Panc1 (cell line): ENCODE results near the gene KLHDC3. TPM values are rescaled to one million over a fixed set of nuclear protein-coding genes. Genes with fewer than 3 reads are reported as not detected.

Experiments used
- ATAC-seq: fragments of 200-7000 bp; cut with Tn5 transposase; 2 replicates; pipeline ENCODE4 v1.9.1; 2020; ENCODE audit warnings: mild to moderate bottlenecking, moderate library complexity
- BruUV-seq: library from RNA; stranded (reverse); fragments of 400-500 nt; replicated peaks from 2 replicates; lab custom pipeline; 2021; lab: Mats Ljungman, UMichigan
- CTCF ChIA-PET: fragments of 300-600 bp; sonication (Branson Sonifier 250); formaldehyde crosslinking; loops from one replicate; lab custom pipeline; 2022; ENCODE audit warnings: antibody characterized with exemption; lab: Charles Lee
- POLR2A ChIA-PET: fragments of 300-600 bp; sonication (Branson Sonifier 250); formaldehyde crosslinking; loops from one replicate; lab custom pipeline; 2022; ENCODE audit warnings: antibody characterized with exemption; lab: Charles Lee
- DNase-seq: peaks from one replicate; pipeline ENCODE4 v3.0.0-alpha.2; 2010; ENCODE audit warnings: low read depth, low spot score
- H3K27ac ChIP-seq: 2 replicates; pipeline ENCODE4 v1.5.1; 2011; ENCODE audit warnings: mild to moderate bottlenecking, low read length, inconsistent platforms
- H3K27me3 ChIP-seq: fragments of 200-500 bp; sonication (Bioruptor generic); 2 replicates; pipeline ENCODE4 v1.6.0; 2014; ENCODE audit warnings: low read length, inconsistent platforms; ENCODE audit not compliant: control insufficient read depth, insufficient read depth
- H3K36me3 ChIP-seq: fragments of 200-500 bp; sonication (Bioruptor generic); 2 replicates; pipeline ENCODE4 v1.5.1; 2014; ENCODE audit warnings: inconsistent platforms, mild to moderate bottlenecking, low read length, moderate library complexity; ENCODE audit not compliant: control insufficient read depth, insufficient read depth
- H3K4me1 ChIP-seq: 2 replicates; pipeline ENCODE4 v1.5.1; 2011; ENCODE audit warnings: inconsistent platforms, mild to moderate bottlenecking, low read length, moderate library complexity; ENCODE audit not compliant: control insufficient read depth, insufficient read depth
- H3K4me3 ChIP-seq, 2 experiments: 2 replicates each; pipeline ENCODE4 v1.5.1; 2011 to 2012; ENCODE audit warnings: low read depth in 2 of 2, low read length in 2 of 2, mild to moderate bottlenecking in 2 of 2, inconsistent platforms in 1 of 2, moderate library complexity in 1 of 2
- H3K9me3 ChIP-seq: fragments of 200-500 bp; sonication (Bioruptor generic); 2 replicates; pipeline ENCODE4 v1.5.1; 2014; ENCODE audit warnings: low read depth, mild to moderate bottlenecking, inconsistent platforms, low read length, moderate library complexity; ENCODE audit not compliant: control insufficient read depth, insufficient read depth
- POLR2AphosphoS5 ChIP-seq: IDR thresholded peaks from 2 replicates; pipeline ENCODE4 v1.6.1; 2012; ENCODE audit warnings: mild to moderate bottlenecking, low read depth, low read length, moderate library complexity
- SIN3A ChIP-seq: IDR thresholded peaks from 2 replicates; pipeline ENCODE4 v1.6.1; 2012; ENCODE audit warnings: low read depth, mild to moderate bottlenecking, low read length, moderate library complexity, borderline replicate concordance; ENCODE audit not compliant: insufficient read depth
- TCF7L2 ChIP-seq: IDR thresholded peaks from 2 replicates; pipeline ENCODE4 v1.6.1; 2011; ENCODE audit warnings: mild to moderate bottlenecking, low read depth, low read length, inconsistent platforms
- in situ Hi-C: cut with HindIII; loops from 2 replicates; pipeline ENCODE4 v1.10.0; 2016; ENCODE audit warnings: low sequenced_read_pairs, low pct_unique_long_range_greater_than_20kb
- intact Hi-C: fragments of 100-400 bp; cut with micrococcal nuclease; formaldehyde crosslinking; loops from one replicate; pipeline ENCODE4 v1.10.0; 2022; ENCODE audit not compliant: unreplicated experiment
- total RNA-seq: library from RNA; stranded (reverse); gene quantifications from one replicate; pipeline ENCODE4 v1.2.1, GENCODE V29; 2021; ENCODE audit not compliant: unreplicated experiment
- TF ChIP-seq, protein P1 (sequence below): fragments of 450-650 bp; IDR thresholded peaks from 2 replicates; pipeline ENCODE4 v1.5.1; 2017; ENCODE audit warnings: mild to moderate bottlenecking
- TF ChIP-seq, protein P2 (sequence below), 2 experiments: IDR thresholded peaks; 2 replicates each; pipeline ENCODE4 v1.6.1; 2011 to 2012; ENCODE audit warnings: low read depth in 2 of 2, control low read depth in 1 of 2, low read length in 1 of 2, mild to moderate bottlenecking in 1 of 2, moderate library complexity in 1 of 2; ENCODE audit not compliant: insufficient read depth in 1 of 2

KLHDC3 gene
- total RNA-seq, 1 experiment from 2014 or later, result 60.9 TPM

DNA sequence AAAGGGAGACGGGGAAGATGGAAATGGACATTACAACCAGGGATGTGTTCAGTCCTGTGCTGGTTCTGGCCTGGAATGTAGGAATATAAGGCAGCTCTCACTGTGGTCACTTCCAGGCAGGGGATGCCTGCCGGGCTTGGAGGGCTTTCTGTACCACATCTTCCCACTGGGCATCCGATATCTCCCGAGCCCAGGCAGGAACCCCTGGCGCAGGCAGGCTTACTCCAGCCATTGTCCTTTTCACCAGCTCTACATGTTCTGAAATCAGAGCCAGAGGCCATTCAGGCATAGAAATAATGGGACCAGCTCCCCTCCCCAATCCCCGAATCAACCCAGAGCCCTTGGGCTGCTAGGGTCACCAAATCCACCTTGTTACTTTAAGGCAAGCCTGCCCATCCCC, 1.7 kb upstream of the KLHDC3 start:
- peak overlapping the region; percentile 71 for H3K27ac ChIP-seq
- no peaks in the 10 kb centered on the region for H3K9me3 ChIP-seq
- ATAC-seq (no peak), DNase-seq (no peak)
- H3K4me1 ChIP-seq, result peaks cover 20% of the 10 kb centered on the region
- intact Hi-C loops (loop anchor here (5.0 kb wide), 1 partner anchor 110 kb away; no protein-coding TSS in a partner anchor), in situ Hi-C loops (no loop called here)
- no TSS peak for BruUV-seq
- TF ChIP-seq, protein P1, sequence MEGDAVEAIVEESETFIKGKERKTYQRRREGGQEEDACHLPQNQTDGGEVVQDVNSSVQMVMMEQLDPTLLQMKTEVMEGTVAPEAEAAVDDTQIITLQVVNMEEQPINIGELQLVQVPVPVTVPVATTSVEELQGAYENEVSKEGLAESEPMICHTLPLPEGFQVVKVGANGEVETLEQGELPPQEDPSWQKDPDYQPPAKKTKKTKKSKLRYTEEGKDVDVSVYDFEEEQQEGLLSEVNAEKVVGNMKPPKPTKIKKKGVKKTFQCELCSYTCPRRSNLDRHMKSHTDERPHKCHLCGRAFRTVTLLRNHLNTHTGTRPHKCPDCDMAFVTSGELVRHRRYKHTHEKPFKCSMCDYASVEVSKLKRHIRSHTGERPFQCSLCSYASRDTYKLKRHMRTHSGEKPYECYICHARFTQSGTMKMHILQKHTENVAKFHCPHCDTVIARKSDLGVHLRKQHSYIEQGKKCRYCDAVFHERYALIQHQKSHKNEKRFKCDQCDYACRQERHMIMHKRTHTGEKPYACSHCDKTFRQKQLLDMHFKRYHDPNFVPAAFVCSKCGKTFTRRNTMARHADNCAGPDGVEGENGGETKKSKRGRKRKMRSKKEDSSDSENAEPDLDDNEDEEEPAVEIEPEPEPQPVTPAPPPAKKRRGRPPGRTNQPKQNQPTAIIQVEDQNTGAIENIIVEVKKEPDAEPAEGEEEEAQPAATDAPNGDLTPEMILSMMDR, result no peak
- TF ChIP-seq SIN3A (no peak), TCF7L2 (no peak), POLR2AphosphoS5 (no peak)
- TF ChIP-seq, protein P2, sequence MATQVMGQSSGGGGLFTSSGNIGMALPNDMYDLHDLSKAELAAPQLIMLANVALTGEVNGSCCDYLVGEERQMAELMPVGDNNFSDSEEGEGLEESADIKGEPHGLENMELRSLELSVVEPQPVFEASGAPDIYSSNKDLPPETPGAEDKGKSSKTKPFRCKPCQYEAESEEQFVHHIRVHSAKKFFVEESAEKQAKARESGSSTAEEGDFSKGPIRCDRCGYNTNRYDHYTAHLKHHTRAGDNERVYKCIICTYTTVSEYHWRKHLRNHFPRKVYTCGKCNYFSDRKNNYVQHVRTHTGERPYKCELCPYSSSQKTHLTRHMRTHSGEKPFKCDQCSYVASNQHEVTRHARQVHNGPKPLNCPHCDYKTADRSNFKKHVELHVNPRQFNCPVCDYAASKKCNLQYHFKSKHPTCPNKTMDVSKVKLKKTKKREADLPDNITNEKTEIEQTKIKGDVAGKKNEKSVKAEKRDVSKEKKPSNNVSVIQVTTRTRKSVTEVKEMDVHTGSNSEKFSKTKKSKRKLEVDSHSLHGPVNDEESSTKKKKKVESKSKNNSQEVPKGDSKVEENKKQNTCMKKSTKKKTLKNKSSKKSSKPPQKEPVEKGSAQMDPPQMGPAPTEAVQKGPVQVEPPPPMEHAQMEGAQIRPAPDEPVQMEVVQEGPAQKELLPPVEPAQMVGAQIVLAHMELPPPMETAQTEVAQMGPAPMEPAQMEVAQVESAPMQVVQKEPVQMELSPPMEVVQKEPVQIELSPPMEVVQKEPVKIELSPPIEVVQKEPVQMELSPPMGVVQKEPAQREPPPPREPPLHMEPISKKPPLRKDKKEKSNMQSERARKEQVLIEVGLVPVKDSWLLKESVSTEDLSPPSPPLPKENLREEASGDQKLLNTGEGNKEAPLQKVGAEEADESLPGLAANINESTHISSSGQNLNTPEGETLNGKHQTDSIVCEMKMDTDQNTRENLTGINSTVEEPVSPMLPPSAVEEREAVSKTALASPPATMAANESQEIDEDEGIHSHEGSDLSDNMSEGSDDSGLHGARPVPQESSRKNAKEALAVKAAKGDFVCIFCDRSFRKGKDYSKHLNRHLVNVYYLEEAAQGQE (IDR thresholded peaks at IDR 0.05; ENCODE audit: insufficient read depth in 1 of 2, low read depth in 2 of 2, low read length in 1 of 2), result no peak
- POLR2A ChIA-PET, result interaction anchor here (0.6 kb wide), 1 partner anchor 37 kb away, joined by 5 read pairs; no protein-coding TSS in a partner anchor
- peak overlapping the region; percentile 80 to 87 for H3K4me3 ChIP-seq
- CTCF ChIA-PET, result no interaction called here
- H3K27me3 ChIP-seq, result no peaks in the 10 kb centered on the region
- peaks cover 22% of the 10 kb centered on the region for H3K36me3 ChIP-seq

DNA sequence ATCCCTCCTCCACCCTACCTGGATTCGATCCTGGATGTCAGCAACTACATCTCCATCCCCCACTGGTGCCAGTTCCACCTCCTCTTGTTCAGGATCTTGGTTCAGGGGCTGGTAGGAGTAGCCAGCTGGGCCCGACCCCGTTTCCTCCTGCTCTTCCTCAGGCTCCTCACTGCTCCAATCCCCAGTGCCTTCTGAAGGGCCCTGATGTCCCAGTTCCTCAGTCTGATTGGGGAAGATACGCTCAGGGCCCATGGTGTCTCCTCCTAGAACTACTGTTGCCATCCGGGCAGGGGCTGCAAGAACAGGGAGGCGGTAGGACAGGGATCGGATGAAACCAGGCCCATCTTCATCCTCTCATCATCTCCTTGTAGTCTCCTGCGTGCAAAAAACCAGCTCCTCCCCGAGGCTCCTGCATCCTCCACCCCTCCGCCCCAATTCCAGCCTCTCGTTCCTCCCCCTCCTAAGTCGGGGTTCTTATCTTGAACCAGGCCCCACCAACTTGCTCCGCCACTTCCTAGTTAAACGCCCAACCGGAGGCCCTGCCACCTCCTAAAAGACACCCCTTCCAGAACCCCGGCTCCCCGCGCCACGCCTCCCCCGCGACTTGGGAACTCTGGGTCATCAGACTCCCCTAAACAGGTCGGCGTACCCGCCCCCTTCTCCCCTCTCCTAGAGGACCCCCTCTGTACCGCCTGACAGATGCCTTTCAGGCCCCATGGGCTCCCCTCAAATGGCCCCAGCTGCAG, 779 bp upstream of the KLHDC3 start:
- Histone ChIP-seq H3K27ac (peak overlapping the region; percentile 71), H3K36me3 (peaks cover 21% of the 10 kb centered on the region), H3K9me3 (no peaks in the 10 kb centered on the region), H3K4me3 (peak overlapping the region; percentile 80 to 87), H3K4me1 (peaks cover 20% of the 10 kb centered on the region), H3K27me3 (no peaks in the 10 kb centered on the region)
- TF ChIP-seq SIN3A (0 out of 2 replicates have a peak, but pooled peaks have one; percentile 68), POLR2AphosphoS5 (no peak)
- TF ChIP-seq, protein P1, result no peak
- in situ Hi-C loops (no loop called here), intact Hi-C loops (loop anchor here (5.0 kb wide), 1 partner anchor 111 kb away; no protein-coding TSS in a partner anchor)
- no peak for DNase-seq
- CTCF ChIA-PET, result interaction anchor here (1.0 kb wide), 1 partner anchor 112 kb away, joined by 3 read pairs; no protein-coding TSS in a partner anchor
- POLR2A ChIA-PET, result interaction anchor here (0.6 to 1.0 kb wide), 3 partner anchors 25 to 169 kb away, joined by 3 to 5 read pairs (median 3); partner anchors contain the start of gene CUL9
- BruUV-seq, result no TSS peak
- peak; percentile 8 for ATAC-seq
